Sciatic nerve (tissue), 2 donors: Measurements from ENCODE around the gene SUGT1. TPM values are rescaled to one million over a fixed set of nuclear protein-coding genes. Genes with fewer than 3 reads are reported as not detected.

Source experiments
- ATAC-seq: fragments of 200-7000 bp; cut with Tn5 transposase; one replicate; pipeline ENCODE4 v1.9.1; 2020; ENCODE audit warnings: mild to moderate bottlenecking, moderate library complexity
- DNase-seq: peaks from one replicate; pipeline ENCODE4 v3.0.0-alpha.2; 2020; ENCODE audit warnings: low spot score
- intact Hi-C: fragments of 100-400 bp; cut with DNase I; formaldehyde crosslinking; loops from one replicate; pipeline ENCODE4 v1.14.2; 2022
- total RNA-seq: library from RNA; stranded (reverse); fragmentation: NEBNext Ultra II Directional; extraction: Animal tissue kit (Norgen Biotek cat#: 25700); gene quantifications from one replicate; pipeline ENCODE4 v1.2.1, GENCODE V29; 2021
- donor health status: DM: no; HTN: no; CAD: no.
- donor health status: DM: no; HTN: no; CAD: no.

SUGT1 gene
- total RNA-seq, 1 donor from 2014 or later, result 62.3 TPM

DNA sequence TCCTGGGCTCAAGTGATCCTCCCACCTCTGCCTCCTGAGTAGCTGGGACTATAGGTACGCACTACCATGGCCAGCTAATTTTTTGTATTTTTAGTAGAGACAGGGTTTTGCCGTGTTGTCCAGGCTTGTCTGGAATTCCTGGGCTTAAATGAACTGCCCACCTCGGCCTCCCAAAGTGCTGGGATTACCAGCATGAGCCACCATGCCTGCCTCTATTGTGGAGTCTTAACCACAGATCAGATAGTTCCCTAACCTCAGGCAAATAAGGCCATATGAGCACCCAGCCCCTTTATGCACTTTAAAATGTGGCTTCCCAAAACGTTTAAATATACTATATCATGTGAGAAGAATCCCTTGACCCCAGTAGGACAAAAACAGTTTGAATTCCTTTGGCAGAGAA, 70.5 kb downstream of the SUGT1 start:
- DNase-seq, result no peak
- intact Hi-C loops, result no loop called here

GRCh38 chr13:52725302-52725701, 72.7 kb downstream of the SUGT1 start:
- DNase-seq (no peak), ATAC-seq (no peak)
- intact Hi-C loops, result no loop called here

More for the DNA sequence above, 70.5 kb downstream of the SUGT1 start:
- no peak for ATAC-seq

DNA sequence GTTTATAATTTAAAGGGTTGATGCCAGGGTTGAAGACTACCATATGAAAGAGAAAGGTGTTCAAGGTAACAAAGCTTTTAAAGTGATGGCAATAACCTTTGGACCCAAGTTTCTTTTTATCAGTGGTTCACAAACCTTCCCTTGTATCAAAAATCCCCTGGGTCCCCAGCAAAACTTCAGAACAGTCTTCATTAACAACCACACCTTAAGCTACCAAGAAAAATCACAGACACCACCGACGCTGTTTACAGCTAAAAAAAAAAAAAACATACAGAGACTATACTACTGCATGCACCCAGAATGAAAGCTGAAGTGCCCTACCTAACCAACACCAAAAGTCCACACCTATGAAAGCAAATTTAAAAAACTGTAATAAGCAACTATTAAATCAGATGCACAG, 73.6 kb downstream of the SUGT1 start:
- intact Hi-C loops, result no loop called here
- no peak for DNase-seq

DNA sequence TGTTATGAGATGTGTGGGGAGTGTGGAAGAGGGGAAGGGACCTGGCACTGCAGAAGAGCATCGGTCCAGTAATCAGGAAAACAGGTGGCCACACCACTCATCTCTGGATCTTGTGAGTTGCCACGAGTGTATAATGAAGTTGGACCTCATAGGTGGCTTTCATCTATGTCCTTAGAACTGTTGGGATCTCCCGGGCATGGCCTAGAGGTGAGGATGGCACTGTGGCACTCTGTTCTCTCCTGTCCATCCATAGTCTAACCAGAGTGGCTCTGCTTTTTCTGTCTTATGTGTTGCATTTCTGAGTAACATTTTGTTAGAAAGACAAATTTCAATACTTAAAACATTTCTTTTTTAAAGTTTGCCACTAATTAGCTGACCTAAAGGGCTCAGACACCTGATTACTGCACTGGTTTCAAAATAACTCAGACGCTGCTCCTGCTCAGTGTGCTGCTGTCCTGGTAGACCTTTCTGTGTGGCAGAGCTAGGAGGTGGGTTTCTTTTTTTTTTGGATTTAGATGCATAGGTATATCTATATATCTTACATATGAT, 81.5 kb downstream of the SUGT1 start:
- DNase-seq (no peak), ATAC-seq (no peak)
- intact Hi-C loops, result no loop called here

More for the DNA sequence above, 73.6 kb downstream of the SUGT1 start:
- no peak for ATAC-seq

DNA sequence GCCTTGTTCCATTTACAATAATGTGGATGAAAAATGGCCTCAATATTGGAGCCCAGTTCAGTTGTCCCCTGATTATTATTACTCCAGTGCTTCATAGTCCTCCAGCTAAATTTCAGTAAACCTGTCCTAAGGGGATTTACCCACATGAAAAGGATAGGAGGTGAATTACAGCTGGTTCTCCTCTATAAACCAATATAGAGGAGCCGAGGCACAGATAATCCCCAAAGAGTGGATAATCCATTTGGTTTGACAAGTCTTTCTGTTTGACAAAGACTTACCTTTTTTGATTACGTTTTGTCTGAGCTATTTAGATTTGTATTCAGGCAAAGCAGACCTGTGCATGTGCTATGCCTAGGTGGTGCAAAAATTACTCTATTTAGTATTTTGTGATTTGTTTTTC, 84.3 kb downstream of the SUGT1 start:
- no peak for ATAC-seq
- intact Hi-C loops, result no loop called here

DNA sequence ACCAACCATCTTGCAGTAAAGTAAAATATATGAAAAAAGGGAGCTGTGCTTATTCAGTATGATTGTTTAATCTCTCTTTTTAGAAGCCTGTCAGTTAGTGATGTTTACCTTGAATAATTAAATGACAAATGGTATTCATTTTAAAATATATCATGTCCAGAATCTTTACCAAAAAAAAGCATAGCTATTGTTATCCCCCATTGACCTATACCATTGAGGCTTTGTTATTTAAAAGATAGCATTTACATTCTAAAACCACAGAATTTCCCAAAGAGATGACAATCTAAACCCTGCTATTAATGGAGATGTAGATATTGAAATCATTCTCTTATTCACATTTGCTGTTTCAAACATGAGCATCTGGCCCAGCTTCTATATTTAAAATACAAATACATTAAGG, 84.8 kb downstream of the SUGT1 start:
- intact Hi-C loops, result no loop called here
- no peak for ATAC-seq

More for the DNA sequence above, 84.3 kb downstream of the SUGT1 start:
- DNase-seq, result no peak

GRCh38 chr13:52737965-52738364, 85.3 kb downstream of the SUGT1 start:
- intact Hi-C loops, result no loop called here
- DNase-seq (no peak), ATAC-seq (no peak)

More for the DNA sequence above, 84.8 kb downstream of the SUGT1 start:
- no peak for DNase-seq

DNA sequence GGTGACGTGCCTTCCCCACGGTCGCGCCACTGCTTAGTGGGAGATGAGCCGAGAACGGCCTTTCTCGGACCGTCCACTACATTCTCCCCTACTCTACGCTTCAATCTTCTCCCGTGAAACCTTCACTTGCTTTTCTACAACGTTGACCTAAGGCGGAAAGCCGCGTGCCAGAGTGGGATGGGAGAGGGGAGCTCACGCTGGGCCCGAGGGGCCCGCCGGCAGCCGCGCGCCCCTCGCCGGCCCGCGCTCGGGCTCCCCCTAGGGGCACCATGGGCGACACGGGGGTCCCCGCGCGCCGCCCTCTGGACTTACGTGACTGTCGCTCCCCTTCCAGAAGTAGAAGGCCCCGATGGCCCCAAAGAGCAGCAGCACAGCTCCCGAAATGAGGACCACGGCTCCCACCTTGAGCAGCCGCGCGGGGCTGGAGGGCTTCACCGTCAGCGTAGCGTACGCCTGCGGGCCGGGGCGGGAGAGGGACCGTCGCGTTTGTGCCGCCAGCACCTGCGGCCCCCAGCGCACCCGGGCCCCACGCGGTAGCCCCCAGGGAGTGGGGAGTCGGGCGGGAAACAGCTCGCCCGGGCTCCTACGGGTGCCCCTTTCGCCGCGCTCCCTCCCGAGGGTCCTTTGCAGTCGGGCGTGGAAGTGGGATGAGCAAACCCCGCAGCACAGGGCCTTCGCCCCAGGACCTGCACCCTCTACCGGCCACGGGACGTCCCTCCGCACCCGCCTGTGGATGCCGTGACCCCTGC, 86.3 kb downstream of the SUGT1 start:
- peak; percentile 34 for ATAC-seq
- peak; percentile 60 for DNase-seq

DNA sequence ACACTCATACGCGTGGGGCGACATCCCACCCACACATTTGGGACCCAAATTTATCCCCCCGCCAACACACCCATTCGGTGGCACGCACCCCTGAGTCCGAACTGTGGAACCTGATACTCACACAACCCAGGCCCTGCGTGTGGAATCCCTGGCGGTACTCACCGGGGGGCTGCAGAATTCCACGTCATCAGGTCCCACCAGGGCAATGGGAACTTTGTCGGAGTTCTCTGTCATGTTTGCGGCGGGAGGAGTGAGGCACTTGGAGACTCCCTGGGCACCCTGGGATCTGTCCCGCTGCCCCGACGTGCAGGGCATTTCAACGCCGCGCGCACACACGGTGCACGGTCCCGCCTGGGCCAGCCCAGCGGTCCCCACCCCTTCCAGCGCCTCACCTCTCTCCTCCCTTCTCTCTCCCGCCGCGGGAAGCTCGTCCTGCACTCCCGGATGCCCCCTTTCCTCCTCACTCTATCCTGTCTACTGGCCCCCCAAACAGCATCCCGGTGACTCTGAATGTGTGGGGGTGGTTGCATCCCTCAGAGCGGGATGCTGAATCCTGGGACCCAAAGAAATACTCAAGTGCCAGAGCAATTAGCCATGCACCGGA, 86.9 kb downstream of the SUGT1 start, which contains the start of gene CNMD:
CNMD (minus strand) TSS at position 353 of the 604 bp plus-strand sequence; CDS start at position 234, 119 bp downstream.
- ATAC-seq (no peak), DNase-seq (no peak)
- intact Hi-C loops, result no loop called here

More for the DNA sequence above, 86.3 kb downstream of the SUGT1 start:
- intact Hi-C loops, result no loop called here

DNA sequence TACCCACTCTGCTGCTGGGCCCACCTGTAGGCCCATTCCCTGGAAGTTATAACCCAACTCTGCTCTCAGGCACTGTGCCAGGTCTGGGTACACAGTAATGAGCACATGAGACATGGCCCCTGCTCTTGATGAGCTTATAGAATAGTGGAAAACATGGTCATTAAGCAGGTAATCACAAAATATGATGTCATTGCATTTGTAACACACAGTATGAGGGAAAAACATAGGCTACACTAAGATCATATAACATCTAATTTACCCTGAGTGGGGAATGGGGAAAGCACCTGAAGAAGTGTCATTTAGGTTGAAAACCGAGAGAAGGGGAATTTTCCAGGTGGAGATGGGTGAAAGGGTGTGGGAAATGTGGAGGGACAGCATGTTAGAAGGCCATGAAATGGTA, 90.9 kb downstream of the SUGT1 start:
- DNase-seq (no peak), ATAC-seq (no peak)
- intact Hi-C loops, result no loop called here

DNA sequence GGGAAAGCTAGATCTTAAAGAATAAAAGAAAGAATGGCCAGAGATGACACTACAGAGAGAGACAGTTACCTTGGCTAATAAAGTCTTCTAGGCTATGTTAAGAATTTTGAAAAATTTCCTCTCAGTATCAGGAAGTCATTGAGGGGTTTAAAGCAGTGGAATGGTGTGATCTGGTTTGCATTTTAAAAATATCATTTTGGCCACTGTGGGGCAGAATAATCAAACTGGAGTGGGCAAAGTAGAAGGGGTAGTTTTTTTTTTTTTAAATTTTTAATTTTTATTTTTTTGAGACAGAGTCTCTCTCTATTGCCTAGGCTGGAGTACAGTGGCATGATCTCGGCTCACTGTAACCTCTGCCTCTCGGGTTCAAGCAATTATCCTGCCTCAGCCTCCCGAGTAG, 91.4 kb downstream of the SUGT1 start:
- intact Hi-C loops, result no loop called here
- no peak for DNase-seq
- no peak for ATAC-seq

GRCh38 chr13:52744842-52745375, 92.3 kb downstream of the SUGT1 start:
- intact Hi-C loops, result no loop called here
- DNase-seq (no peak), ATAC-seq (no peak)

GRCh38 chr13:52746141-52746540, 93.5 kb downstream of the SUGT1 start:
- DNase-seq, result no peak
- ATAC-seq, result no peak
- intact Hi-C loops, result no loop called here

GRCh38 chr13:52749419-52749818, 96.8 kb downstream of the SUGT1 start:
- intact Hi-C loops, result no loop called here
- ATAC-seq (no peak), DNase-seq (no peak)

Other genes starting within 250 kb of the SUGT1 start
- gene THSD1, start 246.7 kb upstream of the SUGT1 start, total RNA-seq, result 13.4 TPM
- gene VPS36, start 202.2 kb upstream of the SUGT1 start, total RNA-seq, result 50.2 TPM
- 9.5 TPM for gene CKAP2, start 197.4 kb upstream of the SUGT1 start, total RNA-seq
- gene HNRNPA1L2, start 10.4 kb upstream of the SUGT1 start, total RNA-seq, result 8.8 TPM
- 0.27 TPM for gene CNMD, start 87.0 kb downstream of the SUGT1 start, total RNA-seq
- gene PCDH8, start 195.8 kb downstream of the SUGT1 start, total RNA-seq, result 1.9 TPM